ENCODE data around the gene DPF3.

- TF ChIP-seq POLR2A (IDR thresholded peaks at IDR 0.05) = no peak
- TF ChIP-seq, protein P1, sequence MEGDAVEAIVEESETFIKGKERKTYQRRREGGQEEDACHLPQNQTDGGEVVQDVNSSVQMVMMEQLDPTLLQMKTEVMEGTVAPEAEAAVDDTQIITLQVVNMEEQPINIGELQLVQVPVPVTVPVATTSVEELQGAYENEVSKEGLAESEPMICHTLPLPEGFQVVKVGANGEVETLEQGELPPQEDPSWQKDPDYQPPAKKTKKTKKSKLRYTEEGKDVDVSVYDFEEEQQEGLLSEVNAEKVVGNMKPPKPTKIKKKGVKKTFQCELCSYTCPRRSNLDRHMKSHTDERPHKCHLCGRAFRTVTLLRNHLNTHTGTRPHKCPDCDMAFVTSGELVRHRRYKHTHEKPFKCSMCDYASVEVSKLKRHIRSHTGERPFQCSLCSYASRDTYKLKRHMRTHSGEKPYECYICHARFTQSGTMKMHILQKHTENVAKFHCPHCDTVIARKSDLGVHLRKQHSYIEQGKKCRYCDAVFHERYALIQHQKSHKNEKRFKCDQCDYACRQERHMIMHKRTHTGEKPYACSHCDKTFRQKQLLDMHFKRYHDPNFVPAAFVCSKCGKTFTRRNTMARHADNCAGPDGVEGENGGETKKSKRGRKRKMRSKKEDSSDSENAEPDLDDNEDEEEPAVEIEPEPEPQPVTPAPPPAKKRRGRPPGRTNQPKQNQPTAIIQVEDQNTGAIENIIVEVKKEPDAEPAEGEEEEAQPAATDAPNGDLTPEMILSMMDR (IDR thresholded peaks at IDR 0.05) = no peak
Observed at GRCh38 chr14:72928872-72929271, 35.0 kb upstream of the DPF3 start.

All from esophagus squamous epithelium (tissue), 4 donors.